ENCODE results near the gene ARSA.
"Not testable (repeated sequence)": the region's sequence is repeated elsewhere in the genome, so short reads cannot be mapped to it uniquely, and the experiment has no call there.

ARSA gene

GRCh38 chr22:50622723-50623327 lies 5.1 kb downstream of the ARSA start:
- no peak for TF ChIP-seq CTCF (conservative IDR thresholded peaks at IDR 0.05; ENCODE audit: low read length)
- no peak for DNase-seq (ENCODE audit: low read depth)
- no peak overlapping the region for H3K4me3 ChIP-seq (ENCODE audit: low read length)

GRCh38 chr22:50621948-50622722 lies 5.8 kb downstream of the ARSA start:
- DNase-seq (ENCODE audit: low read depth) = no peak
- H3K4me3 ChIP-seq (ENCODE audit: low read length) = no peak overlapping the region
- TF ChIP-seq CTCF (conservative IDR thresholded peaks at IDR 0.05; ENCODE audit: low read length) = no peak

- H3K4me3 ChIP-seq (ENCODE audit: low read length) = no peak overlapping the region
- no peak for DNase-seq (ENCODE audit: low read depth)
- TF ChIP-seq CTCF (conservative IDR thresholded peaks at IDR 0.05; ENCODE audit: low read length) = no peak
Observed at GRCh38 chr22:50621356-50621880, 6.5 kb downstream of the ARSA start.

- no peak for DNase-seq (ENCODE audit: low read depth)
- TF ChIP-seq CTCF (conservative IDR thresholded peaks at IDR 0.05; ENCODE audit: low read length) = no peak
- no peak overlapping the region for H3K4me3 ChIP-seq (ENCODE audit: low read length)
Observed at GRCh38 chr22:50620593-50621355, 7.2 kb downstream of the ARSA start.

- DNase-seq (ENCODE audit: low read depth); H3K4me3 ChIP-seq (ENCODE audit: low read length): not testable (repeated sequence)
Observed at GRCh38 chr22:50614296-50614695, 13.7 kb downstream of the ARSA start.

GRCh38 chr22:50613291-50613981 lies 14.5 kb downstream of the ARSA start:
- DNase-seq (ENCODE audit: low read depth) = peak; percentile 24
- no peak overlapping the region for H3K4me3 ChIP-seq (ENCODE audit: low read length)
- TF ChIP-seq CTCF (conservative IDR thresholded peaks at IDR 0.05; ENCODE audit: low read length) = no peak
